Loucy (cell line): ENCODE measurements around the gene MRPL28.

Experiments
- H2AFZ ChIP-seq: fragments of 200-600 bp; sonication (generic); 2 replicates; pipeline ENCODE4 v1.6.0; 2016; ENCODE audit warnings: antibody characterized with exemption, mild to moderate bottlenecking, low read length, moderate library complexity
- H3F3A ChIP-seq: fragments of 200-600 bp; 2 replicates; pipeline ENCODE4 v1.6.0; 2016; ENCODE audit warnings: antibody characterized with exemption, low read depth, mild to moderate bottlenecking
- H3K27me3 ChIP-seq: fragments of 200-600 bp; sonication (generic); 2 replicates; pipeline ENCODE4 v1.6.1; 2014; ENCODE audit warnings: low read length, mild to moderate bottlenecking; ENCODE audit not compliant: insufficient read depth, poor library complexity, severe bottlenecking
- H3K36me3 ChIP-seq: fragments of 200-600 bp; sonication (generic); 2 replicates; pipeline ENCODE4 v1.6.1; 2016; ENCODE audit warnings: low read length; ENCODE audit not compliant: insufficient read depth
- H3K4me1 ChIP-seq: fragments of 200-600 bp; sonication (generic); 2 replicates; pipeline ENCODE4 v1.5.1; 2014; ENCODE audit warnings: low read length, mild to moderate bottlenecking; ENCODE audit not compliant: insufficient read depth, poor library complexity, severe bottlenecking
- H3K4me2 ChIP-seq: fragments of 200-600 bp; sonication (generic); 2 replicates; pipeline ENCODE4 v1.6.0; 2014; ENCODE audit warnings: antibody characterized with exemption, low read length, low read depth, mild to moderate bottlenecking; ENCODE audit not compliant: poor library complexity, severe bottlenecking
- H3K4me3 ChIP-seq: fragments of 200-600 bp; sonication (generic); 2 replicates; pipeline ENCODE4 v1.5.1; 2014; ENCODE audit warnings: low read length, mild to moderate bottlenecking, mixed read lengths; ENCODE audit not compliant: poor library complexity, severe bottlenecking
- H3K79me2 ChIP-seq: fragments of 200-600 bp; sonication (generic); 2 replicates; pipeline ENCODE4 v1.6.1; 2014; ENCODE audit warnings: low read length; ENCODE audit not compliant: insufficient read depth
- H3K9ac ChIP-seq: fragments of 200-600 bp; sonication (generic); 2 replicates; pipeline ENCODE4 v1.6.0; 2014; ENCODE audit warnings: mild to moderate bottlenecking, low read depth, low read length, moderate library complexity; ENCODE audit not compliant: poor library complexity, severe bottlenecking
- H3K9me2 ChIP-seq: fragments of 200-600 bp; sonication (generic); replicated peaks from 2 replicates; pipeline ENCODE4 v1.6.1; 2016; ENCODE audit warnings: low read depth, low read length, mixed read lengths
- H3K9me3 ChIP-seq: fragments of 200-600 bp; sonication (generic); 2 replicates; pipeline ENCODE4 v1.6.1; 2014; ENCODE audit warnings: mild to moderate bottlenecking, antibody characterized with exemption, low read length, low read depth; ENCODE audit not compliant: insufficient read depth
- H4K20me1 ChIP-seq: fragments of 200-600 bp; sonication (generic); 2 replicates; pipeline ENCODE4 v1.6.0; 2014; ENCODE audit warnings: antibody characterized with exemption, low read length, mild to moderate bottlenecking; ENCODE audit not compliant: insufficient read depth, poor library complexity, severe bottlenecking
- CTCF ChIP-seq: fragments of 200-600 bp; sonication (generic); conservative IDR thresholded peaks from 2 replicates; pipeline ENCODE4 v1.5.1; 2014; ENCODE audit warnings: mild to moderate bottlenecking, antibody characterized with exemption, low read length
- EZH2phosphoT487 ChIP-seq: fragments of 200-600 bp; IDR thresholded peaks from 2 replicates; pipeline ENCODE4 v1.6.1; 2018; ENCODE audit warnings: antibody characterized with exemption, mild to moderate bottlenecking, moderate library complexity, borderline replicate concordance

MRPL28 gene

GRCh38 chr16:372302-372983 is 2.1 kb upstream of the MRPL28 start:
- no peak overlapping the region for H3K4me3 ChIP-seq
- H3K4me2 ChIP-seq, result no peak overlapping the region
- no peaks in the 10 kb centered on the region for H3F3A ChIP-seq
- no peaks in the 10 kb centered on the region for H3K36me3 ChIP-seq
- peaks cover 6% of the 10 kb centered on the region; the same call in 1 of the 2 replicates for H3K79me2 ChIP-seq
- TF ChIP-seq CTCF (no peak), EZH2phosphoT487 (no peak)
- no peaks in the 10 kb centered on the region for H3K9me2 ChIP-seq
- no peaks in the 10 kb centered on the region for H3K27me3 ChIP-seq
- no peaks in the 10 kb centered on the region for H3K9me3 ChIP-seq
- no peaks in the 10 kb centered on the region for H4K20me1 ChIP-seq
- H2AFZ ChIP-seq, result no peak overlapping the region
- no peaks in the 10 kb centered on the region for H3K4me1 ChIP-seq
- no peak overlapping the region for H3K9ac ChIP-seq

GRCh38 chr16:371515-372301 is 1.4 kb upstream of the MRPL28 start:
- peak overlapping the region; percentile 81 for H3K9ac ChIP-seq
- H3K36me3 ChIP-seq, result no peaks in the 10 kb centered on the region; the same call in 1 of the 2 replicates
- H3K9me2 ChIP-seq, result no peaks in the 10 kb centered on the region
- H2AFZ ChIP-seq, result no peak overlapping the region
- H3K79me2 ChIP-seq, result peaks cover 6% of the 10 kb centered on the region; the same call in 1 of the 2 replicates
- H4K20me1 ChIP-seq, result no peaks in the 10 kb centered on the region
- H3K4me3 ChIP-seq, result no peak overlapping the region
- no peaks in the 10 kb centered on the region for H3K27me3 ChIP-seq
- no peaks in the 10 kb centered on the region for H3K9me3 ChIP-seq
- peak overlapping the region; percentile 86 for H3K4me2 ChIP-seq
- H3K4me1 ChIP-seq, result no peaks in the 10 kb centered on the region
- no peak for TF ChIP-seq CTCF
- TF ChIP-seq EZH2phosphoT487, result no peak
- H3F3A ChIP-seq, result no peaks in the 10 kb centered on the region

- H3K36me3 ChIP-seq, result no peaks in the 10 kb centered on the region; the same call in 1 of the 2 replicates
- no peaks in the 10 kb centered on the region for H3K4me1 ChIP-seq
- no peaks in the 10 kb centered on the region for H3K9me2 ChIP-seq
- peak overlapping the region; percentile 69 for H3K4me3 ChIP-seq
- peak overlapping the region; percentile 86 for H3K4me2 ChIP-seq
- no peaks in the 10 kb centered on the region for H4K20me1 ChIP-seq
- H3F3A ChIP-seq, result no peaks in the 10 kb centered on the region
- no peak overlapping the region; the same call in 1 of the 2 replicates for H2AFZ ChIP-seq
- peaks cover 6% of the 10 kb centered on the region; the same call in 1 of the 2 replicates for H3K79me2 ChIP-seq
- H3K9ac ChIP-seq, result peak overlapping the region; percentile 81
- no peaks in the 10 kb centered on the region for H3K27me3 ChIP-seq
- no peaks in the 10 kb centered on the region for H3K9me3 ChIP-seq
- TF ChIP-seq CTCF, result no peak
- TF ChIP-seq EZH2phosphoT487, result no peak
Observed at GRCh38 chr16:370979-371514, 709 bp upstream of the MRPL28 start.
